Right atrium auricular region (tissue), 2 donors: ENCODE measurements around the gene PTCH1. TPM values are rescaled to one million over a fixed set of nuclear protein-coding genes. Genes with fewer than 3 reads are reported as not detected.

ENCODE experiments used
- DNase-seq: peaks from one replicate; pipeline ENCODE4 v3.0.0-alpha.2; 2019; ENCODE audit warnings: low spot score
- H3K27ac ChIP-seq, 2 donors: fragments of 200-600 bp; sonication (generic); 1 replicate in 1 of 2; 2 replicates in 1 of 2; pipeline ENCODE4 v1.5.1; 2016 to 2019
- H3K27me3 ChIP-seq, 2 donors: fragments of 200-600 bp; sonication (generic); one replicate each; pipeline versions ENCODE4 v1.5.1 to v1.6.0; 2017 to 2019
- H3K36me3 ChIP-seq: fragments of 200-600 bp; sonication (generic); one replicate; pipeline ENCODE4 v1.5.1; 2016
- H3K4me1 ChIP-seq, 2 donors: fragments of 200-600 bp; sonication (generic); one replicate each; pipeline versions ENCODE4 v1.5.1 to v1.6.0; 2017 to 2019
- H3K4me3 ChIP-seq, 2 donors: fragments of 200-600 bp; sonication (generic); 1 replicate in 1 of 2; 2 replicates in 1 of 2; pipeline ENCODE4 v1.5.1; 2017 to 2019; ENCODE audit warnings: mild to moderate bottlenecking in 1 of 2, moderate library complexity in 1 of 2
- H3K9me3 ChIP-seq, 2 donors: fragments of 200-600 bp; sonication (generic); one replicate each; pipeline ENCODE4 v1.5.1; 2019
- CTCF ChIP-seq, 2 donors: fragments of 200-600 bp; sonication (generic); IDR thresholded peaks; one replicate each; pipeline ENCODE4 v1.5.1; 2019; ENCODE audit warnings: antibody characterized with exemption in 2 of 2
- total RNA-seq, 2 donors: library from RNA; depleted of rRNA; stranded (reverse); fragments of >200 nt; gene quantifications; one replicate each; pipeline ENCODE4 v1.1.0, GENCODE V29; 2016

PTCH1 gene
- total RNA-seq, 2 donors from 2014 or later, result 5.4 to 6.3 TPM

GRCh38 chr9:95516221-95516733 is 494 bp downstream of the PTCH1 start:
- no peaks in the 10 kb centered on the region for H3K9me3 ChIP-seq
- H3K36me3 ChIP-seq, result no peaks in the 10 kb centered on the region
- H3K27ac ChIP-seq, result peak overlapping the region in 1 of 2 donors; percentile 57
- peak overlapping the region; percentile 48 to 62 for H3K4me3 ChIP-seq
- TF ChIP-seq CTCF (IDR thresholded peaks at IDR 0.05), result no peak
- DNase-seq, result no peak
- peaks cover 0 to 33% of the 10 kb centered on the region in 2 donors for H3K4me1 ChIP-seq
- H3K27me3 ChIP-seq, result no peaks in the 10 kb centered on the region

GRCh38 chr9:95515272-95516113 is 1.3 kb downstream of the PTCH1 start:
- no peaks in the 10 kb centered on the region for H3K27me3 ChIP-seq
- no peaks in the 10 kb centered on the region for H3K9me3 ChIP-seq
- H3K4me1 ChIP-seq, result peaks cover 0 to 33% of the 10 kb centered on the region in 2 donors
- no peak overlapping the region for H3K27ac ChIP-seq
- no peak for DNase-seq
- no peak for TF ChIP-seq CTCF (IDR thresholded peaks at IDR 0.05)
- peak overlapping the region; percentile 38 to 62 for H3K4me3 ChIP-seq
- no peaks in the 10 kb centered on the region for H3K36me3 ChIP-seq

GRCh38 chr9:95514342-95514741 is 2.4 kb downstream of the PTCH1 start:
- Histone ChIP-seq H3K9me3 (no peaks in the 10 kb centered on the region), H3K4me3 (no peak overlapping the region), H3K4me1 (peaks cover 0 to 33% of the 10 kb centered on the region in 2 donors), H3K36me3 (no peaks in the 10 kb centered on the region), H3K27me3 (no peaks in the 10 kb centered on the region), H3K27ac (no peak overlapping the region)
- DNase-seq, result no peak
- no peak for TF ChIP-seq CTCF (IDR thresholded peaks at IDR 0.05)

GRCh38 chr9:95513711-95514110 is 3.1 kb downstream of the PTCH1 start:
- TF ChIP-seq CTCF (IDR thresholded peaks at IDR 0.05), result no peak
- Histone ChIP-seq H3K36me3 (no peaks in the 10 kb centered on the region), H3K4me1 (peaks cover 0 to 33% of the 10 kb centered on the region in 2 donors), H3K9me3 (no peaks in the 10 kb centered on the region), H3K27me3 (no peaks in the 10 kb centered on the region), H3K27ac (no peak overlapping the region), H3K4me3 (no peak overlapping the region)
- no peak for DNase-seq

GRCh38 chr9:95512709-95513095 is 4.1 kb downstream of the PTCH1 start:
- Histone ChIP-seq H3K4me3 (no peak overlapping the region), H3K27me3 (no peaks in the 10 kb centered on the region), H3K9me3 (no peaks in the 10 kb centered on the region), H3K27ac (peak overlapping the region in 1 of 2 donors; percentile 94), H3K36me3 (no peaks in the 10 kb centered on the region), H3K4me1 (peaks cover 0 to 33% of the 10 kb centered on the region in 2 donors)
- no peak for TF ChIP-seq CTCF (IDR thresholded peaks at IDR 0.05)
- DNase-seq, result no peak
